Retina (tissue), 1 donor: ENCODE measurements around the gene ITGB1BP1.
"Not testable (repeated sequence)": the region's sequence is repeated elsewhere in the genome, so short reads cannot be mapped to it uniquely, and the experiment has no call there.

Source experiments
- DNase-seq: peaks from one replicate; pipeline ENCODE4 v3.0.0-alpha.2; 2016

Gene ITGB1BP1

GRCh38 chr2:9400268-9401058 lies 22.9 kb downstream of the ITGB1BP1 start:
- no peak for DNase-seq

GRCh38 chr2:9398881-9399780 lies 24.2 kb downstream of the ITGB1BP1 start:
- no peak for DNase-seq

- not testable (repeated sequence) for DNase-seq
These were observed 25.1 kb downstream of the ITGB1BP1 start for GRCh38 chr2:9398251-9398650.

- DNase-seq, result no peak
These were observed 26.1 kb downstream of the ITGB1BP1 start for GRCh38 chr2:9397201-9397600.

- no peak for DNase-seq
These were observed 28.5 kb downstream of the ITGB1BP1 start for GRCh38 chr2:9394816-9395215.

- peak; percentile 73 for DNase-seq
These were observed 30.2 kb downstream of the ITGB1BP1 start for GRCh38 chr2:9392898-9393765.

- no peak for DNase-seq
These were observed 31.2 kb downstream of the ITGB1BP1 start for GRCh38 chr2:9391961-9392720.

GRCh38 chr2:9390991-9391390 lies 32.3 kb downstream of the ITGB1BP1 start:
- DNase-seq, result peak; percentile 26

GRCh38 chr2:9390151-9390850 lies 33.0 kb downstream of the ITGB1BP1 start:
- no peak for DNase-seq

- no peak for DNase-seq
These were observed 34.1 kb downstream of the ITGB1BP1 start for GRCh38 chr2:9388950-9389911.

GRCh38 chr2:9388199-9388681 lies 35.1 kb downstream of the ITGB1BP1 start:
- no peak for DNase-seq

GRCh38 chr2:9385841-9386240 lies 37.5 kb downstream of the ITGB1BP1 start:
- DNase-seq, result no peak

GRCh38 chr2:9384521-9384920 lies 38.8 kb downstream of the ITGB1BP1 start:
- no peak for DNase-seq

- DNase-seq, result no peak
These were observed 40.6 kb downstream of the ITGB1BP1 start for GRCh38 chr2:9382604-9383235.

- no peak for DNase-seq
These were observed 42.4 kb downstream of the ITGB1BP1 start for GRCh38 chr2:9380702-9381628.

GRCh38 chr2:9379391-9379755 lies 44.0 kb downstream of the ITGB1BP1 start:
- no peak for DNase-seq

GRCh38 chr2:9378433-9379390 lies 44.6 kb downstream of the ITGB1BP1 start:
- no peak for DNase-seq
